ENCODE data around the gene BRD4. TPM values are rescaled to one million over a fixed set of nuclear protein-coding genes. Genes with fewer than 3 reads are reported as not detected.
A peak's percentile ranks its signal among the peaks of the same experiment; 100 is the strongest.

BRD4 gene
- polyA plus RNA-seq, 1 donor (not counting 4 experiments of a cell fraction or from before 2014, with no cell fraction given), result 5.5 TPM

- H3K9me1 ChIP-seq (ENCODE audit: control insufficient read depth, extremely low read depth, insufficient read depth, low read length), result peaks cover 22% of the 10 kb centered on the region
- H3K9ac ChIP-seq (ENCODE audit: control insufficient read depth, extremely low read depth, insufficient read depth, low read length), result peak overlapping the region; percentile 5
- TF ChIP-seq EZH2 (IDR thresholded peaks at IDR 0.05; ENCODE audit: low read length) (no peak), CTCF (optimal IDR thresholded peaks at IDR 0.05 in 1 of 3, IDR thresholded peaks at IDR 0.05 in 1 of 3, conservative IDR thresholded peaks at IDR 0.05 in 1 of 3; ENCODE audit: extremely low read depth in 1 of 3, insufficient read depth in 2 of 3, low read length in 3 of 3) (no peak)
- dilution Hi-C loops (cut with MboI; ENCODE audit: extremely low pct_ligation_motif_present, low sequenced_read_pairs), result no loop called here
- no peak overlapping the region for H2AFZ ChIP-seq (ENCODE audit: control insufficient read depth, low read length)
- DNase-seq (ENCODE audit: low read depth, low spot score) (no peak), FAIRE-seq (no peak)
- no peak overlapping the region for H3K4me3 ChIP-seq (ENCODE audit: control insufficient read depth in 2 of 3, extremely low read depth in 1 of 3, insufficient read depth in 2 of 3, low read depth in 1 of 3, low read length in 3 of 3)
- peaks cover 88% of the 10 kb centered on the region for H3K79me2 ChIP-seq (ENCODE audit: control insufficient read depth, insufficient read depth, low read length)
- H3K27me3 ChIP-seq (ENCODE audit: control insufficient read depth, extremely low read depth, insufficient read depth, low read length), result no peaks in the 10 kb centered on the region
- peaks cover 75% of the 10 kb centered on the region for H3K4me1 ChIP-seq (ENCODE audit: control insufficient read depth, extremely low read depth, insufficient read depth, low read length)
- H3K4me2 ChIP-seq (ENCODE audit: control insufficient read depth, extremely low read depth, insufficient read depth, low read depth, low read length), result peak overlapping the region; percentile 55
- peaks cover 59% of the 10 kb centered on the region for H4K20me1 ChIP-seq (ENCODE audit: control insufficient read depth, extremely low read depth, insufficient read depth, low read length)
- peaks cover 4 to 19% of the 10 kb centered on the region in 2 experiments for H3K36me3 ChIP-seq (ENCODE audit: control insufficient read depth in 2 of 2, extremely low read depth in 1 of 2, insufficient read depth in 2 of 2, low read length in 2 of 2)
- H3K27ac ChIP-seq (ENCODE audit: control insufficient read depth, insufficient read depth, low read length), result peak overlapping the region; percentile 78
- no peaks in the 10 kb centered on the region for H3K9me3 ChIP-seq (ENCODE audit: control insufficient read depth, low read depth, low read length)
These were observed 35.4 kb downstream of the BRD4 start for GRCh38 chr19:15296841-15297415.

- DNase-seq (ENCODE audit: low read depth, low spot score) (no peak), FAIRE-seq (no peak)
- H3K27ac ChIP-seq (ENCODE audit: control insufficient read depth, insufficient read depth, low read length), result peak overlapping the region; percentile 78
- H3K4me3 ChIP-seq (ENCODE audit: control insufficient read depth in 2 of 3, extremely low read depth in 1 of 3, insufficient read depth in 2 of 3, low read depth in 1 of 3, low read length in 3 of 3), result no peak overlapping the region
- H3K4me2 ChIP-seq (ENCODE audit: control insufficient read depth, extremely low read depth, insufficient read depth, low read depth, low read length), result no peak overlapping the region
- peaks cover 90% of the 10 kb centered on the region for H3K79me2 ChIP-seq (ENCODE audit: control insufficient read depth, insufficient read depth, low read length)
- peak overlapping the region; percentile 5 for H3K9ac ChIP-seq (ENCODE audit: control insufficient read depth, extremely low read depth, insufficient read depth, low read length)
- H2AFZ ChIP-seq (ENCODE audit: control insufficient read depth, low read length), result no peak overlapping the region
- no peaks in the 10 kb centered on the region for H3K9me3 ChIP-seq (ENCODE audit: control insufficient read depth, low read depth, low read length)
- peaks cover 64% of the 10 kb centered on the region for H4K20me1 ChIP-seq (ENCODE audit: control insufficient read depth, extremely low read depth, insufficient read depth, low read length)
- TF ChIP-seq EZH2 (IDR thresholded peaks at IDR 0.05; ENCODE audit: low read length), result no peak
- no peak for TF ChIP-seq CTCF (optimal IDR thresholded peaks at IDR 0.05 in 1 of 3, IDR thresholded peaks at IDR 0.05 in 1 of 3, conservative IDR thresholded peaks at IDR 0.05 in 1 of 3; ENCODE audit: extremely low read depth in 1 of 3, insufficient read depth in 2 of 3, low read length in 3 of 3)
- H3K27me3 ChIP-seq (ENCODE audit: control insufficient read depth, extremely low read depth, insufficient read depth, low read length), result no peaks in the 10 kb centered on the region
- dilution Hi-C loops (cut with MboI; ENCODE audit: extremely low pct_ligation_motif_present, low sequenced_read_pairs), result no loop called here
- H3K9me1 ChIP-seq (ENCODE audit: control insufficient read depth, extremely low read depth, insufficient read depth, low read length), result peaks cover 25% of the 10 kb centered on the region
- peaks cover 4 to 19% of the 10 kb centered on the region in 2 experiments for H3K36me3 ChIP-seq (ENCODE audit: control insufficient read depth in 2 of 2, extremely low read depth in 1 of 2, insufficient read depth in 2 of 2, low read length in 2 of 2)
- peaks cover 81% of the 10 kb centered on the region for H3K4me1 ChIP-seq (ENCODE audit: control insufficient read depth, extremely low read depth, insufficient read depth, low read length)
These were observed 36.0 kb downstream of the BRD4 start for GRCh38 chr19:15296353-15296752.
